Breast epithelium (tissue), 4 donors: ENCODE data around the gene NFIC. TPM values are rescaled to one million over a fixed set of nuclear protein-coding genes. Genes with fewer than 3 reads are reported as not detected.
"Not testable (repeated sequence)": the region's sequence is repeated elsewhere in the genome, so short reads cannot be mapped to it uniquely, and the experiment has no call there.

Source experiments
- DNase-seq, 2 donors: peaks; one replicate each; pipeline ENCODE4 v3.0.0-alpha.2; 2019; ENCODE audit warnings: low spot score in 2 of 2
- H3K27ac ChIP-seq, 2 donors: fragments of 200-600 bp; sonication (generic) in 1 of 2; one replicate each; pipeline ENCODE4 v1.5.1; 2016 to 2019; ENCODE audit warnings: mild to moderate bottlenecking in 1 of 2
- H3K27me3 ChIP-seq, 2 donors: fragments of 200-600 bp; sonication (generic) in 1 of 2; one replicate each; pipeline versions ENCODE4 v1.5.1 to v1.6.0; 2017 to 2019; ENCODE audit warnings: control low read depth in 1 of 2, mild to moderate bottlenecking in 1 of 2
- H3K36me3 ChIP-seq: fragments of 200-600 bp; one replicate; pipeline ENCODE4 v1.5.1; 2019
- H3K4me1 ChIP-seq, 2 donors: fragments of 200-600 bp; sonication (generic); one replicate each; pipeline ENCODE4 v1.5.1; 2016 to 2019; ENCODE audit warnings: control low read depth in 1 of 2
- H3K4me3 ChIP-seq, 3 donors: fragments of 200-600 bp; sonication (generic); 1 replicate in 2 of 3; 2 replicates in 1 of 3; pipeline ENCODE4 v1.5.1; 2016 to 2019; ENCODE audit warnings: mild to moderate bottlenecking in 3 of 3, moderate library complexity in 2 of 3
- H3K9me3 ChIP-seq, 2 donors: fragments of 200-600 bp; sonication (generic) in 1 of 2; one replicate each; pipeline ENCODE4 v1.5.1; 2016 to 2019; ENCODE audit warnings: control low read depth in 1 of 2
- CTCF ChIP-seq, 3 donors: fragments of 450-650 bp; IDR thresholded peaks; one replicate each; pipeline ENCODE4 v1.5.1; 2016 to 2017; ENCODE audit warnings: antibody characterized with exemption in 3 of 3, mild to moderate bottlenecking in 3 of 3, moderate library complexity in 3 of 3
- POLR2A ChIP-seq: fragments of 450-650 bp; IDR thresholded peaks from one replicate; pipeline ENCODE4 v1.6.1; 2016; ENCODE audit warnings: antibody characterized with exemption, mild to moderate bottlenecking, moderate library complexity
- POLR2AphosphoS5 ChIP-seq, 3 donors: sonication (generic); formaldehyde crosslinking; IDR thresholded peaks; one replicate each; pipeline ENCODE4 v1.6.1; 2017; ENCODE audit warnings: antibody characterized with exemption in 3 of 3
- intact Hi-C: fragments of 100-400 bp; cut with DNase I; formaldehyde crosslinking; loops from one replicate; pipeline ENCODE4 v1.15.1; 2023; ENCODE audit warnings: low total_unique reads
- total RNA-seq, 3 donors: library from RNA; depleted of rRNA; stranded (reverse); fragments of >200 nt; gene quantifications; one replicate each; pipeline ENCODE4 v1.1.0, GENCODE V29; 2016

Gene NFIC
- total RNA-seq, 3 donors from 2014 or later: 48.9 to 97.8 (median 73.1) TPM

- peak in 1 of 2 donors; percentile 67 for DNase-seq
- peaks cover 4 to 16% of the 10 kb centered on the region in 2 donors for H3K4me1 ChIP-seq
Measured at GRCh38 chr19:3374369-3375112, 8.2 kb downstream of the NFIC start.

GRCh38 chr19:3375221-3376090, 9.1 kb downstream of the NFIC start:
- Histone ChIP-seq H3K9me3 (no peaks in the 10 kb centered on the region), H3K4me1 (peaks cover 0 to 10% of the 10 kb centered on the region in 2 donors), H3K27ac (peak overlapping the region; percentile 94 to 95), H3K27me3 (no peaks in the 10 kb centered on the region), H3K36me3 (no peaks in the 10 kb centered on the region), H3K4me3 (peak overlapping the region in 2 of 3 donors; percentile 31 to 53)
- intact Hi-C loops: no loop called here
- DNase-seq: peak; percentile 69 to 77
- TF ChIP-seq POLR2A (no peak), POLR2AphosphoS5 (IDR thresholded peaks at IDR 0.05) (peak in 2 of 3 donors; percentile 14 to 60), CTCF (IDR thresholded peaks at IDR 0.05) (no peak)

More at GRCh38 chr19:3374369-3375112, 8.2 kb downstream of the NFIC start:
- Histone ChIP-seq H3K36me3 (no peaks in the 10 kb centered on the region), H3K27ac (peak overlapping the region; percentile 94 to 95), H3K27me3 (no peaks in the 10 kb centered on the region), H3K4me3 (peak overlapping the region in 2 of 3 donors; percentile 31 to 53), H3K9me3 (no peaks in the 10 kb centered on the region)
- intact Hi-C loops: no loop called here
- TF ChIP-seq CTCF (IDR thresholded peaks at IDR 0.05): no peak
- peak in 2 of 3 donors; percentile 6 to 16 for TF ChIP-seq POLR2AphosphoS5 (IDR thresholded peaks at IDR 0.05)

- H3K36me3 ChIP-seq, H3K27me3 ChIP-seq, DNase-seq, H3K9me3 ChIP-seq, intact Hi-C loops: not testable (repeated sequence)
- Histone ChIP-seq H3K4me3 (peak overlapping the region in 2 of 3 donors; percentile 31 to 53), H3K27ac (peak overlapping the region; percentile 94 to 95), H3K4me1 (peaks cover 0 to 10% of the 10 kb centered on the region in 2 donors)
Measured at GRCh38 chr19:3376091-3376455, 9.7 kb downstream of the NFIC start.

GRCh38 chr19:3378352-3379150, 12.2 kb downstream of the NFIC start:
- Histone ChIP-seq H3K4me1 (peaks cover 5 to 16% of the 10 kb centered on the region in 2 donors), H3K27ac (peak overlapping the region; percentile 55 to 66), H3K36me3 (no peaks in the 10 kb centered on the region), H3K4me3 (no peak overlapping the region), H3K9me3 (no peaks in the 10 kb centered on the region), H3K27me3 (no peaks in the 10 kb centered on the region)
- DNase-seq: no peak
- TF ChIP-seq POLR2AphosphoS5 (IDR thresholded peaks at IDR 0.05) (no peak), CTCF (IDR thresholded peaks at IDR 0.05) (no peak), POLR2A (no peak)
- intact Hi-C loops: no loop called here

- no peak for DNase-seq
- intact Hi-C loops: no loop called here
- Histone ChIP-seq H3K27ac (peak overlapping the region; percentile 26 to 43), H3K36me3 (no peaks in the 10 kb centered on the region), H3K27me3 (no peaks in the 10 kb centered on the region), H3K4me1 (peaks cover 15 to 21% of the 10 kb centered on the region in 2 donors), H3K4me3 (no peak overlapping the region), H3K9me3 (no peaks in the 10 kb centered on the region)
- TF ChIP-seq POLR2A (no peak), CTCF (IDR thresholded peaks at IDR 0.05) (no peak), POLR2AphosphoS5 (IDR thresholded peaks at IDR 0.05) (no peak)
Measured at GRCh38 chr19:3380829-3381228, 14.4 kb downstream of the NFIC start.
